Heart left ventricle (tissue), 13 donors: ENCODE results near the gene PIK3IP1.

Experiments
- POLR2A ChIP-seq, 2 donors: fragments of 450-650 bp; IDR thresholded peaks; one replicate each; pipeline ENCODE4 v1.6.1; 2017; ENCODE audit warnings: antibody characterized with exemption in 2 of 2, mild to moderate bottlenecking in 2 of 2, moderate library complexity in 2 of 2
- TF ChIP-seq, protein P1 (sequence below), 12 donors: fragments of 200-600 bp; sonication (generic) in 4 of 12; IDR thresholded peaks; one replicate each; pipeline versions ENCODE4 v1.5.0 to v1.8.0; 2018 to 2022; ENCODE audit warnings: antibody characterized with exemption in 12 of 12, mild to moderate bottlenecking in 5 of 12
- donor health status: ischemic (EF 13 %, LVEDD 7.1; RV severe dilation, severe dysfunction).
- donor health status: DM: no; HTN: yes; CAD: no.
- donor health status: DM: no; HTN: no; CAD: no.
- donor health status: ischemic (EF 25% LVEDD 6.9; RV normal size, moderate dysfunction).
- donor health status: ischemic (EF 25% LVEDD 5.7; RV mildly dilated, moderate dysfunction).
- donor health status: ischemic (EF 35%, LVEDD 5.7; RV mildly dilated, moderate dysfunction).
- donor health status: nonischemic (EF 11% LVEDD 7.7; RV severe dilation, severe dysfunction).
- donor health status: DM: yes; HTN: yes; CAD: no.
- donor health status: PGD.
- donor health status: ischemic (EF 29% LVEDD 5.4; RV normal size, mild dysfunction).
- donor health status: nonischemic (EF 23%, LVEDD 6.1; RV moderate dilation, normal function).

DNA sequence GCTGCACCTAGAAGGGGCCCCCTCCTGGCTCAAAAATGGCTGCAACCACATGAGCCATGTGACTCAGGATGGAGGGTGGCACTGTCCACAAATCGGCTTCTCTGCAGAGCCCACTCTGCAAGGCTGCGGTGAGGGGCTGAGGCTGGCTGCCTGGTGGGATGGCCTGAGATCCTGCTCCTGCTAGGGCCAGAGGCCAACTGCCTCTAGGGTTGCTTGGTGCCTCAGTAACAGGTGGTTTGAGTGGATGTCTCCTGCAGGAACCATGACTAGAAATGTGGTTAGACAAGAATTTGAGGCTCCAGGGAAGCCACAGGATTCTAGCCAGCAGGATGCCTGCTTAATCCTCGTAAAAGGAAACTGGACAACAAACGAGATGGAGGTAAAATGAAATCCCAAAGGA lies 36.7 kb upstream of the PIK3IP1 start:
- TF ChIP-seq, protein P1, sequence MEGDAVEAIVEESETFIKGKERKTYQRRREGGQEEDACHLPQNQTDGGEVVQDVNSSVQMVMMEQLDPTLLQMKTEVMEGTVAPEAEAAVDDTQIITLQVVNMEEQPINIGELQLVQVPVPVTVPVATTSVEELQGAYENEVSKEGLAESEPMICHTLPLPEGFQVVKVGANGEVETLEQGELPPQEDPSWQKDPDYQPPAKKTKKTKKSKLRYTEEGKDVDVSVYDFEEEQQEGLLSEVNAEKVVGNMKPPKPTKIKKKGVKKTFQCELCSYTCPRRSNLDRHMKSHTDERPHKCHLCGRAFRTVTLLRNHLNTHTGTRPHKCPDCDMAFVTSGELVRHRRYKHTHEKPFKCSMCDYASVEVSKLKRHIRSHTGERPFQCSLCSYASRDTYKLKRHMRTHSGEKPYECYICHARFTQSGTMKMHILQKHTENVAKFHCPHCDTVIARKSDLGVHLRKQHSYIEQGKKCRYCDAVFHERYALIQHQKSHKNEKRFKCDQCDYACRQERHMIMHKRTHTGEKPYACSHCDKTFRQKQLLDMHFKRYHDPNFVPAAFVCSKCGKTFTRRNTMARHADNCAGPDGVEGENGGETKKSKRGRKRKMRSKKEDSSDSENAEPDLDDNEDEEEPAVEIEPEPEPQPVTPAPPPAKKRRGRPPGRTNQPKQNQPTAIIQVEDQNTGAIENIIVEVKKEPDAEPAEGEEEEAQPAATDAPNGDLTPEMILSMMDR (IDR thresholded peaks at IDR 0.05), result no peak
- no peak for TF ChIP-seq POLR2A (IDR thresholded peaks at IDR 0.05)
